ENCODE data around the gene NFIL3. TPM values are rescaled to one million over a fixed set of nuclear protein-coding genes. Genes with fewer than 3 reads are reported as not detected.
A peak's percentile ranks its signal among the peaks of the same experiment; 100 is the strongest.

The NFIL3 gene
- total RNA-seq, 1 experiment from 2014 or later, result 12.0 TPM

DNA sequence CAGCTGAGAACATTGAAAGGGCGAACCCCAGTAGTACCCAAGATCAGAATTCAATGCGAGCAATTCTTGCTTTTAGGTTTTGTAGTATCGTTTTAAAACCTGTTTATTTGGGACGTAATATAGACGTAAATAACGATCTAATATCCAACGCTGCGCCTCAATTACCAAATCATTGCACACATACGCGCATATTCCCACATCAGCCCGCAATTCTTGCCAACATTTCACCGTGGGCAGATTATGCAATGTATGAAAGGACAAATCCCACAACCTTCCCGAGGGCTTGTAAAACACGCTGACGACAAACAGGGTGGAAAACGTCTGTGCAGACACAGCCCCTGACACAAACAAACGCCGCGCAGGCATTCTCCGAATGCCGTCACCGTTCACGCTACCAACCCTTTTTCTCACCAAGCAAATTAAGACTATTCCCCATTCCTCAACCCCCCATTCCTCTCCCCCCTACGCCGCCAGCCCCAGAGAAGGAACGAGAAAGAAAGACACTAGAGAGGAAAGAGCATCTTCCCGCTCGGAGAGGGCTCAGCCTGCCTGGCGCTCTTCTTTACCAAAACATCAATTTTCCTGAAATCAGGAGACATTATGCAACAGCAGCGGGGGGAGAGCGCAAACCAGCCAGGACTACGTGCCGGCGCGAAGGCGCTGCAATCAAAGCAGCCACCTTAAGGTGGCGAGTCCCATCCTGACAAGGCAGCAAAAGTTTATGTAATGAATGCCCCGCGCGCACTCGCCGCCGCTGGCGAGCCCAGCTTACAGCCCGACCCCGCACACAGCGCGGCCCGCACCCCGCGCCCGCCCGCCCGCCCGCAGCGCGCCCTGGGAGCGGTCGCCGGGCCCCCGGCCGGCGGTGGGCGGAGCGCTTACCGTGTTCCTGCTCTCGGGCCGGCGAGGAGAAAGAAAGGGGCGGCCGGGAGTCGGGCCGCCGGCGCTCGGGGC lies 597 bp downstream of the NFIL3 start:
- peak; percentile 68 for DNase-seq (ENCODE audit: low read depth)

DNA sequence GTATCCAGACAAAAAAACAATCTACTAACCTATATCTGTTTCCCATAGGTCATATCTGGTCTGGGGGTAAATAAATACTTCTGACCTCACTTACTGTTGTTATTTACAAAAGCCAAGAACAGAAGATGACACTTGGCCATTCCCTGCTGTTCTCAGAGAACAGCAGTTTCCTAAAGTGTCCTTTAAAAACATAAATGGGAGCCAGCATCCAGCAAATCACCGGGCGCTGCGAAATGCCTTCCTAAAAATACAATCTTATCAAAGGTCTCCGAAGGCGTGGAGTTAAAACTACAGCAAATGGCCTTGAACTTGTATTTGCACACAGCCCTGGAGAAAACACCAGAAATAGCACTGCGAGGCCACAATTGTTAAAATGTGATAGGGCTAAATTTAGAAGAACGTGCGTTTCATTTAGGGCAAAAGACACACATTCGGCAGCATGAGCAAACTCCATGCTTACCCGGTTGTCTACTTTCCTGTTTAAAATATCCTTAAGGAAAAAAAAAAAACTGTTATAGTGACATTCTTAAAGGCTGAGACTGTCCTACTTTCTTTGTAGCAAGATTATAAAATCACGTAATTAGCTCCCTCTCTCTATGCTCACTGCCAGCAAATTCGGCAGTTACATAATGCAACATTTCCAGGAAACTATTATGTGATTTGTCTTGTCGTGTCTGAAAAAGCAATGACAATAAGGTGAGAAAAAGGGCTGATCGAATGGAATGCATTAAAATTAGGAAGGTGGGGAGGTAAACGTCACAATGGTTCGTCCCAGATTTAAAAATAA lies 1.5 kb downstream of the NFIL3 start:
- DNase-seq (ENCODE audit: low read depth), result peak; percentile 28

DNA sequence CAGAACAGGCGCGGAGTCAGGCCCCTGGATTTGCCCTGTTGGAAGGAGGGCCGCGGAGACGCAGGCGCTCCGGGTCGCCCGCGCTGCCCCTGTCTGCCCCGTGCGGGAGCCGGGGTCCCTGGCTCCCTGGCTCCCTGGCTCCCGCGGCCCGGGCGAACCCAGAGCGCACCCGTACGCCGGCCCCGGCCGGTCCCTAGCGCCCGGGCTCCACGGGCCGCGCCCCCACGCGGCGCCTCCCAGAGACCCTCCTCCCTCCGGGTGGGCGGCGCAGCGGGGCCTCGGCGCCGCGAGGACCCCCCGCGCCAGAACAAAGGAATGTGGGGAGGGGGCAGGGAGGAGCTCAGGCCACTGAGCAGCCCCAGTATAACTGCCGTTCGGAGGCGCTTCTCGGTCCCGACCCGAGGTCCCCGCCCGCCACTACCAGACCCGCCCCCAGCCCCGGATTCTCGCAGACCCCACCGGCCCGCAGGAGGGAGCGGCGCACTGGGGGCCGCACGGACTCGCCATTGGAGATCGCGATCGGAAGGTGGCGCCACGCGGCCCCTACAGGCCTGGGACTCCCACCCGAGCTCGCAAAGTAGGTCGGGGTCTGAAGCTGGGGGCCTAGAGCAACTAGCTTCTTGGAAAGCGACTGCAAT lies 2.4 kb downstream of the NFIL3 start:
- no peak for DNase-seq (ENCODE audit: low read depth)

DNA sequence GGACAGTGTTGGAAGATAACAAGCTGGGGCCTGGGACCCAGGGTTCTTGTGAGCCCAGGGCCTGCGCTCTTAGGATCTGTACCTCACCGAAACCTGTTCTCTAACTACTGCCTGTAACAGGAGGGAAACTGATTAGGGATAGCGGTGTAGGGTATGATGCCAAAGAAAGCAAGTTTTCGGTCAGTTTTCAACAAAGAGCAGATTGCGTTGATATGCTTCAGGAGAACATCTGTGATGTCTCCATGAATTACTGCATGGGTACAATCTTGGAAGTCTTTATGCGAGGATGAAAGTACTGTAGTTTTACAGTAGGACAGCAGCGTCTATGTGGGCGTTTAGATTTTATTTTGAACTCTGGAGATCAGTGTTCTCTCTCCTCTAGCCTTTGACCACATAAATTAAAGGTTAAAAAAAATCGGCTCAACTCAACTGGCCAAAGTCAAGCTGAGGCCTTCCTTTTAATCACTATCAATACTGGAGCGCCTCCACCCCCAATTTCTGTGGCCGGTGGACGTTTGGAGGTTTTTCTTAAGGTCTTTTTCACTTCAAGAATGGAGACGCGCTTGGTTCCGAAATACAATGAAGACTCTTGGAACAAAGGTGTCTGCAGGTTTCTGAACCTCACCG lies 3.0 kb downstream of the NFIL3 start:
- no peak for DNase-seq (ENCODE audit: low read depth)

DNA sequence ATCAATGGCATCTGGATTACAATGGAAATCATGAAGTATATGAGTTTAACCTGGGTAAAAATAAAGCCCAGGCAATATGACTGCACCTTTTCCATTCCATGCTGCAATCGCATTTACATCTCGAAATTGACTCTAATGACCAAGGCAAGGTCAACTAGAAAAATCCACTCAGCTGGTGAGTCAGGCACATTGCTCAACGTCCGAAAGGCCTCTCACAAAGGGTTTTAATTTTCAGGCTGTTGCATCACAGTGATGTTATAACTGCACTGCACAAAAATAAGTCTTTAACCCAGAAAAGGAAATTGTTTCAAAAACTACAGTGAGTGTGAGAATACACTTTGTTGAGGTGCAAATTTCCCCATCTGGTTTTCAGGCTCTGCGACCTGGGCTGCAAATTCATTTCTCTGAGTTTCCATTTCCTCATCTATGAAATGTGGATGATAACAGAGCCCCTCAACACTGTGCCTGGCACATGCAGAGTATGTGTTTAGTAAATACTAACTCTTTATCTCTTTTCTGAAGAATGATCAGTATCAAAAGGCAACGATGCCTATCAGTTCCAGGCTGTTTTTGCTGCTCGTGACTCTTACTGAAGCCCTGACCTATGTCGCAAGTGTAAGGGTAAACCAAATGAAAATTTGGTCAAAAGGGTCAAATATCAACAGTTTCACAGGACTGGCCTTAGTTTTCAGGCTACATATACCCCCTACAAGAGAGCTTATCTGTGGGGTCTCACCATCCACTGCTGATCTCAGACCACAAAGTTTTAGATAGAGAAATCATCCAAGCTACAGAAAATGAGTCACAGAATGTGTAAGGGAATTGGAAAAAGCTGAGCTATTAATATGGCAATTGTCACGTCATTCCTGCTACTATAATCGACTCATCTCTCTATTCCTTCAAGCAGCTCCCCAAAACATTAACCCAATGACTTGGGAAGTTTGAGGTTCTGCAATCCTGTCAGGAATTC lies 4.1 kb downstream of the NFIL3 start:
- peak; percentile 82 for DNase-seq (ENCODE audit: low read depth)

DNA sequence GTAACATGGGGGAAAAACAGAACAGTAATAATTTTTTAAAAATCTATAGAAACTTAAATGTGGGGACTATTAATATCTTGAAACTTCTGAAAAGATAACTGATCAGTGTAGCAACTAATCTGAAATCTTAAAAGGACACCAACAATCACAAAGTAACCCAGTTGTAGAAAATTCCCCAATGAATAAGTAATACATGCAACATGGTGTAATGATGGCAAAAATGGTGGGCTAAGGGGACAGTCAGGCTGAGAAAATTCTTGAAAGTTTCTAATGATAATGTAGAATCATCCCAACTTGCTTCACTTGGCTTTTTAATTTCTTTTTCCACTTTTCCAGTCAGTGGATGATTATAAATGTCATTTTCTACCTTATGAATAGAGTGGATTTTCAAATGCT lies 5.4 kb downstream of the NFIL3 start:
- no peak for DNase-seq (ENCODE audit: low read depth)

DNA sequence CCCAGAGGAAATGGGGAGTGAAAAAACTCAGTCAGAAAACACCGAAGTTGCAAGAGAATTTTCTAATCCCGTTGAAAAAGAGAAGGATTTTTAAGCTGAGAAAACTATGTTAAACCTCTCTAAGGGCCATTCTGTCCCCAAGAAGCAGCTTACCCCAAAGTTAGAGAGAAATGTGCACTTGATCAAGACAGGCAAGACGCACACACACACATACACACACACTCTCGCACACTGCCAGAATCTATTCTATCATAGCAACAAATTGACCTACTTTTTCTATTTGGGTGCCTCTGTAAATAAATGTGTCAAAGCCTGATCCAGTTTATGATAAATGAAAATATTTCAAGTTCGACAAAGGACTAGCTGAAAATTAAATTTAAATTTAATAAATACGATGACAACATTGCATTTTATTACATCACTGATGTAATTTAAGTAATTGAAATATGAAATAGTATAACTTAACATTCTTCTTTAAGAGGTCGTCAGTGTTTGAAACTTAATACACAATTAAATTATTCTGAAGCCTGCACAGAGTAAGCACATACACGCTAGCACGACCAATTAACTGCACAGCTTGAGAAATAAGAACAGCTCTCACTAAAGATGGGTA lies 5.9 kb downstream of the NFIL3 start:
- no peak for DNase-seq (ENCODE audit: low read depth)

DNA sequence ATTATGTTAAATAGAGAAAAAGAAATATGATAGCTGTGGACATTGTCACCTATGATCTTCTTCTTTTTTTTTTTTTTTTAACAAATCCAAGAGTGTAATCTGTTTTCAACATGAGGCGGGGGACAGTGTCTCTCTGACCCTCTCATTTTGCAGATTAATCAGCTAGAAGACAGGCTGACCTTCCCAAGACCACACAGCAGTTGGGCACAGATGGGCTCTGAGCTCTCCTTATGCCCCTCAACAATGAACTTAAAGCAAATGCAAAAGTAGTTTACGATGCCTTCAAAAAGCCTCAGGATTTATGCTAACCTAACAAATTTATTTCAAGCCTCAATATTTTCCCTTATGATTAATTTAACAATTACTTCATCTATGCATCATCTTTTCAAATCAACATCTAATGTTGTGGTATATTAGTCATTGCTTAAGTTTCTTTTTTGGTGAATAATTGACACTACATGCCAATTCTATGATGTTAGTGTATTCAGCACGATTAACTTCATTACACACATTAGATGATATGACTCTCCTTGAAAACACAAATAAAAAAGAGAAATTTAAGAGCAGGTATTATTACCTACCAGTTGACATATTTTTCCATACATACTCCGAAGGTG lies 7.4 kb downstream of the NFIL3 start:
- DNase-seq (ENCODE audit: low read depth), result no peak

DNA sequence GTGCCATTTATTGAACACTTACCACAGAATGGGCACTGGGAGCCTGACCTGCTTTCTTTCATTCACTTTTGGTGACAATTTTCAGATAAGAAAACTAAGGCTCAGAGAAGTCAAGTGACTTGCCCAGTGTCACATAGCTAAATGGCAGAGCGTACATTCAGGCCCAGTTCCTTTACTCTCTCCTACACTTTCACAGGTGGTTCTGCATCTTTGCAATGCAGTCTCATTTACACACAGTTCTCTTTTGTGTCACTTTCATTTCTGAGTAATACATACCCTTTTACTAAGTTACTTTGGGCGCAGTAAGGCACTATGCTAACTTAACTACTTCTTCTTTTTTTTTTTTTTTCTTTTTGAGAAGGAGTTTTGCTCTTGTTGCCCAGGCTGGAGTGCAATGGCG lies 8.3 kb downstream of the NFIL3 start:
- DNase-seq (ENCODE audit: low read depth), result no peak

DNA sequence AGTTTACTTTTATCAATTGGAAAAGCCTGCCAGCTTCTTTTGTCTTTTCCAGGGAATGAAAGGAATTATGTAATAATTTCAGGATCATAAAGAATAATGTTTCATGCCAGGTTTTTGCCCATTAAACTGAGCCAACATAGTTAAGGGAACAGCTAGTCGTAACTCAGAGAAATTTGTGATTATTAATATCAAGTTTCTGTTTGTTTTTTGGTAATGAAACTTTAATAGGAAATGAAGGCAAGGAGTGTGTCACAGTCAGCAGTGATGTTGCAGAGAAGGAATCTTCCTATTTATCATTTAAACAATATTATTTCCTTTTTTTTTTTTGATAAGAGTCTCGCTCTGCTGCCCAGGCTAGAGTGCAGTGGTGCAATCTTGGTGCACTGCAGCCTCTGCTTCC lies 10.7 kb downstream of the NFIL3 start:
- DNase-seq (ENCODE audit: low read depth), result no peak

DNA sequence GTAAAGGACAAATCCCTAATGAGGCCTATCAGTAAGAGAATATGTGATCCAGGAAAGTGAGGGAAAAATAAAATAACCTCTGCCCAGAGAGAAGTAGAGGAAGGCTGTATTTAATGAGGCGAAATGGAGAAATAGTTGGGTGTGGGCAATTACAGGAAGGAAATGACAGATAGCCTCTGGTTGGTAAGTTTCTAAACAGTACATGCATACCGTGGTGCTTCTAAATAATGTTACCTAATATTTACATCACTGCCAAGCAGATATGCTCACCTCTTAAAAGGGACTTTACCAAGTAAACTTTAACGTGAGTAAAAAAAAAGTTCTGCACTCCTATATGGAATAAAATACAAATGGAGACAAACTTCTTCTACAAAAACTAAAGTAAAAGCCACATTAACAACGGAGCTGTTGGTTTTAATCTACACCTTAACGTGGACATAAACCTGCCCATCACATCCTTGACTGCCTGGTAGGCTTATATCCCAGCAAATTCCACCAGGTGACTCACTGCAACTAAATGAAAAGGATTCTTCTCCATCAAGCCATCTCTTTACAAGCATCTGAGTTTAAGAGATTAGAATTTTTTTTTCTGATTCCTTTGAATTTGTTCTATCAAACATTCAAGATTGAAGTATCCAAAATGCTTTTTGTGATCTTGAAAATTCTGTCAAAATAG lies 12.4 kb downstream of the NFIL3 start:
- DNase-seq (ENCODE audit: low read depth), result no peak

DNA sequence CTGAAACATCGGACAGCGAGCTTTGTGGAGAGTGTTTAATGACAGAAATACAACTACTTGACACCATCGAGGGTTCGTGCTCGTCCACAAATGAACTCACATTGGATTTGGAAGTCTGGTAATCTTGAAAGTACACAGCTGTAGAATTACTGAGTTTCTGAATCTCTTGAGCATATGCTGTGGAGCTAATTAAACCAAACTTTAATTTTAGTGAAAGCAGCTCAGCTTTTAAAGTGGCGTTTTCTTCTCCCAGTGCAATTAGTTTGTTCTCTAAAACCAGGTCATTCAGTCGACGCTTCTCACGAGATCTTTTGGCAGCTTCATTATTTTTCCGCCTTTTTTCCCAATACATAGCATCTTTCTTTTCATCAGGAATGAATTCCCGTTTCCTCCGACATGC lies 13.5 kb downstream of the NFIL3 start:
- DNase-seq (ENCODE audit: low read depth), result no peak

DNA sequence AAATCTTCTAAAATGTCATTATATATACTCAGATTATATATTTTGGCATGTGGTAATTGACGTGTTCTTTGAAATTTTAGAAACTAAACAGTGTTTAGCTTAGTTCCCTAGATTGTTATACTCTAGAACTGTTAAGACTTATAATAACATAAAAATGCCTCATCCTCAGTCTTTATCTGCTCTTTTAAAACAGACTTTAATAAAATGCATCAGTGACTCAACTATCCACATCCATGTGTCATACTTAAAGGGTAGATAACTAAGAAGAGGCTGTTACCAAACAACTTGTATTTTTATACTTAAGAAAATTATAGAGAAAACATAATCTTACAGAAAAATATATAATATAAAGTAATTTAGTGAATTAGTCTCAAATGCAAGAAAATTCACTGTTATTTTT lies 15.2 kb downstream of the NFIL3 start:
- no peak for DNase-seq (ENCODE audit: low read depth)

DNA sequence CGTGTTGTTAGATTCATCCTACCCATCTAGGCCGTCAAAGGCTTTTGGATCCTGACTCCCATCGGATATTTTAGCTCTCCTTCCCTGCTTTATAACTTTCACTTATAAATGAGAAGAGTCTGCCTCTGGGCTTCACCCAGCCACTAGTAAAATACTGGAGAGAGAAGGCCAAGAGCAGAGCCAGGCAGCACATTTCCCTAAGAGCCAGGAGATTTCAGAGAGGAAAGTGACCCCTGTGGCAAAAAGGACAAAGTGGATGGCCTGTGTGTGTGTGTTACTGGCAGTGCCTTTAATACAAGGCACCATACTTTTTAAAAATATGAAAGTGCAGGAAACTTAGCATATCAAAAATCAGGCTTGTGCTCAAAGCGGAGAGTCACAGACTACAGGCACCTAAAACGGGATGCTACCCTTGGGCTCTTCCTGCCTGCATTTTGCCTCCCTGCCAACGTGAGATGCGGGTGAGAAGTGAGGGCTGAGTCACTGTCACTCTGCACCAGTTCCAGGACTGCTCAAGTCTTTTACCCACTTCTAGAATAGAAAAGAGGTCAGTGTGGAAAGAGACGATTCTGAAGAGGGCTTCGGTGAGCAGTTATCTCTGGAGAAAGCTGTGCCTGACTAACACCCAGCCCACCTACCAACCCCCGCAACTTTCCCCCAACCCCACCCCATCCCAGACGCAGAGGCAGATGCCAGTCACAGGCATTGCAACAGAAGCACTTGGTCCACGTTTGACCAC lies 15.9 kb downstream of the NFIL3 start:
- peak; percentile 20 for DNase-seq (ENCODE audit: low read depth)

DNA sequence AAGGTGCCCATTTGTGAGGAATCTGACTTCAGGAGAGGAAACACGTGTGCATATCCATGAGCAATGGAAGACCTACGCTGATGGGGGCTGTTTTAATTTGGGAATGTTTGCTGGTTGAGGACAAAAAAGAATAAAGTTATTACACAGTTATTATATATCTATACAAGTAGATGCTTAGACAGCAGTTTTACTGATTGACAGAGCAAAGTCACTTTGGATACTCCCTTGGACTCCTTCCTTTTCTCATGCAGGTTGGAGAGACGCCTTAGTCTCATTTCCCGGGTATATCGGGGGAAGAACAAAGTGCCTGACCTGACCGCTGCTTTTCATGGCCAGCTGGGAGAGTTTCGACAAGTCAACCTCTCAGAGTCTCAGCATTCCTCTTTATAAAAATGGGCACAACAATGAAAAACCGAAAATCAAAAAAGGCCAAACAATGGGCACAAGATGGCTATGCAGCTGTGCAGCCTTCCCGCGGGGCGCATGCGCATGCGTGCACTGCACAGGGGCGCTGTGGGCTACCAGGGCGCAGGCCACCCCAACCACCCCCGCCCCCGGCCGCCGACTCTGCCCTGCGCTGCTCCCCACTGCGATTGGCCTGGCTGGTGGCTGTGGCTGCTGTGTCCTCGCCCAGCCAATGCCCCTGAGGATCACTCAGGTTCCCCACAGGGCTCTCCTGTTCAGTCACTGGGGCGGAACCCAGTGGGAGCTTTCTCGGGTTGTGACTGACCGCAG lies 18.1 kb downstream of the NFIL3 start:
- DNase-seq (ENCODE audit: low read depth), result no peak

DNA sequence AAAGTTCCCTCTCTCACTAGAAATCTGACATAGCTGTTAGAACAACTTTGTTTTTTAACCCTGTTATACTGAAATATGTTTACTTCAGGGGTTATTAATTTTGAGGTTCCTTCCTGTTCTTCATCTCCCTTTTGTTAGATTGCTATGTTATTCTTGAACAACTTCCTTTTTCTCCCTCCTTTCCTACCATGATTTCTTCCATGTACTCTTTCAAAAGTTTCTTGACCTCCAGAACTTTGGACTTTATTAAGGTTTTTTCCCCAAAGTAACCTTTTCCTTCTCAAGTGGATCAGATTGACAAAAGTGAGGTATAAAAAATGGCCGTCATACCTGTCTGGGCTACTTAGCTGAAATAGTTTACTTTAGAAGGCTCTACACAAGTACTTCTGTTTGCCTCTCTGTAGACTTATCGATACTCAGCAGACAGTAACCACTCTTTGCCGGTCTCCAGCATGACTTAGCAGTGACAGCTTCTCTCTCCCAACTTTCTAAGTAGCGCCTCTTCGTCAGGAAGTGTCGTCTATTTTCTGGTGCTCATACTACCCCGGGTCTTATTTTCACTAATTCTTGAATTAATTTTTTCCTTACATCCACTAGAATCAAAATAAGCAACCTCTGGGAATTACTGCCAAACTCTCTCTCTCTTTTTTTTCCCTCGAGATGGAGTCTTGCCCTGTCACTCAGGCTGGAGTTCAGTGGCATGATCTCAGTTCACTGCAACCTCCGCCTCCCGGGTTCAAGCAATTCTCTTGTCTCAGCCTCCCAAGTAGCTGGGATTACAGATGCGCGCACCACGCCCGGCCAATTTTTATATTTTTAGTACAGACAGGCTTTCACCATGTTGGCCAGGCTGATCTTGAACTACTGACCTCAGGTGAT lies 19.7 kb downstream of the NFIL3 start:
- DNase-seq (ENCODE audit: low read depth), result no peak

DNA sequence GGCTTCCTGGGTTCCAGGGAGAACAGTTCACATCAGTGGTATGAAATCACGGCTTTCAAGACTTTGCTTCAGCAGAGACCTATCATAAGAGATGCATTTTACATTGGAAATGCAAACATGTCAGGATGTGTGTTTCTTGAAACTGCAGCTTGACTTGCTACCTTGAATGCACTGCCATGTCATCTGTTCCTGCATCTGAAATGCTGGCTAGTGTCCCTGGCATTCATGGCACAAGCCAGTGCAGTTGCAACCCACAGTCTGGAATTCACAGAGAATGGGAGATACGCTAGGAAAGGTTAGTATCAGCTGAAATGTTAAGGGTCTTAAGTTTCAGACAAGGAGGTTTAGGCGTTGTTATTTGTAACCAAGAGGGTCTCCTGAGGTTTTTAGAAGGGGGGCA lies 24.7 kb downstream of the NFIL3 start:
- no peak for DNase-seq (ENCODE audit: low read depth)
